Brain pericyte (primary cell): Measurements from ENCODE around the gene PITPNC1.
"Not testable (repeated sequence)": the region's sequence is repeated elsewhere in the genome, so short reads cannot be mapped to it uniquely, and the experiment has no call there.

Source experiments
- DNase-seq: peaks from one replicate; pipeline ENCODE4 v3.0.0-alpha.2; 2012; ENCODE audit warnings: low read depth, low spot score

Gene PITPNC1

DNA sequence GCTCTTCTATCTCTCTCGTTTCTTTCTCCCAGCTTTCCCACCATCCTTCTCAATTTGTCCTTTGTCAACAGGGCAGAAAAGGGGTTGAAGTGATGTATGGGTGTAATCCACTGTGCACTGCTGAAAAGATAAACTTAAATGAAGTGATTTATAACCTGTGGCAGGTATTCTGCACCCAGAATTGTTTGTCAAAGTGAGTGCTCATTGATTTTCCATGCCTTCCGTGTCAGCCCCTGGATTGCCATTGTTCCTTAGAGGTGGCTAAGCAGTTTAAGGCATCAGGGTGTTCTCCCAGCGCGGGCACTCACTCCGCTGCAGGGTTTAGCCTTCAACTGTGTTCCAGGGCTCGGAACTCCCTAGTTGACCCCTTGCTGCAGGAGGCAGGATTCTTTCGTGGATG, 82.9 kb downstream of the PITPNC1 start:
- no peak for DNase-seq

DNA sequence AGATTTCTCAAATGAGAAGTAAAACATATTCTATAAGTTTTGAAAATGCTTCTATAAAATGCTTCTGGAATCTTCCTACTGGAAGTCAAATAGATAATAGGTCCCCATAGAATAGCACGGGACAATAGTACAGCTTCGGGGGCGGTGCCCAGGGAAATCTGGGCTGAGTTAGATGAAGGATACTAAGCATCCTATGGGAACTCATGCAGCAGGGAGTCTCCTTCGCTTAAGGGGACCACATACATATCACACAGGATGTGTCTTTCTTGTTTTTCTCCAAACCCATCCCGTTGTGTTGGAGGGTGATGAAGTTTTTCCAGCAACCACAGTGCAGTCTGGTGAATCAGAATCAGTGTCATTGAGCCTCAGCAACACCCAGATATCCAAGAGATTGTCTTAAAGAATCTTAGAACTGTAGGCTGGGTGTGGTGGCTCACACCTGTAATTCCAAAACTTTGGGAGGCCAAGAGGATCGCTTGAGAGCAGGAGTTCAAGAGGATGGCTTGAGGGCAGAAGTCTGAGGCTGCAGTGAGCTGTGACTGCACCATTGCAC, 84.2 kb downstream of the PITPNC1 start:
- DNase-seq = no peak

- DNase-seq = no peak
Observed at GRCh38 chr17:67461876-67462275, 84.8 kb downstream of the PITPNC1 start.

GRCh38 chr17:67466251-67466796, 89.2 kb downstream of the PITPNC1 start:
- no peak for DNase-seq

DNA sequence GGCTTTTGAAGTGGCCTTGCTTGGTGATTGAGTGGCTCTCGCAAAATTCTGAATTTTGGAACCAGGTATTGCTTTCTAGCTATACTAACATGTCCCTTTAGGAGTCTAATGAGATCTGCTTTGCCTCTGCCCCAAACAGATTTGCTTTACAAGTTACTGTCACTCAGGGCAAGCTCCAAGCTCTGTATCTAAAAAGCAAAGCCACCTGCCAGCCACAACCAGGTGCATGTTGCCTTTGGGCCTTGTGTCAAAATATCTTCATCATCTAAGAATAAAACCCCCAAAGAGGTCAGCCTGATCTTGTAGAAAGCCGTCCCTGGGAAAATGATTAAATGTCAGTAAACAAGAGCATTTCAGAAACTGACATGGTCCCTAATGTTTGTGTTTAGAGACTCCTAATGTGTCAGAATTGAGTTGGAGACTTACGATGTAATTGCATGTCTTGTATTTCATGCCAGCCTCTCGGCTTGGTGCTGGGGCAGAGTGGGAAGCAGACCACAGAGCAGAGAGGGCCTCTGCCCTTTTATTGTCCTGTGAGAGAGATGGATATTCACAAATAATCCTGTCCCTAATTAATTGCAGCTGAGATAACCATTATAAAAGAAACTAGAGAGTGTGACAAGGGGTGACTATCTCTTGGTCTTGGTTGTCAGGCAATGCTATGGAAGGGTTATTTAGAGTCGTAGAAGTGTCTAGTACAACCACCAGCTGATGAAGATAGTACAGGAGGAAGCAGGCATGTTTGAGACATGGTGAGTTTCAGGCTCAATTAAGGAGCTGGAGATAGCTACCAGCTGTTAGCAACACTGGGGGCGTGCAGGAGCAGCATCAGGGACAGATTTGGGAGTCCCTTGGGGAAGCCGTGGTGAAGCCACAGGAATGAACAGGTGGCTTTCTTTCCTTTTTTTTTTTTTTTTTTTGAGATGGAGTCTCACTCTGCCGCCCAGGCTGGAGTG, 90.7 kb downstream of the PITPNC1 start:
- no peak for DNase-seq

DNA sequence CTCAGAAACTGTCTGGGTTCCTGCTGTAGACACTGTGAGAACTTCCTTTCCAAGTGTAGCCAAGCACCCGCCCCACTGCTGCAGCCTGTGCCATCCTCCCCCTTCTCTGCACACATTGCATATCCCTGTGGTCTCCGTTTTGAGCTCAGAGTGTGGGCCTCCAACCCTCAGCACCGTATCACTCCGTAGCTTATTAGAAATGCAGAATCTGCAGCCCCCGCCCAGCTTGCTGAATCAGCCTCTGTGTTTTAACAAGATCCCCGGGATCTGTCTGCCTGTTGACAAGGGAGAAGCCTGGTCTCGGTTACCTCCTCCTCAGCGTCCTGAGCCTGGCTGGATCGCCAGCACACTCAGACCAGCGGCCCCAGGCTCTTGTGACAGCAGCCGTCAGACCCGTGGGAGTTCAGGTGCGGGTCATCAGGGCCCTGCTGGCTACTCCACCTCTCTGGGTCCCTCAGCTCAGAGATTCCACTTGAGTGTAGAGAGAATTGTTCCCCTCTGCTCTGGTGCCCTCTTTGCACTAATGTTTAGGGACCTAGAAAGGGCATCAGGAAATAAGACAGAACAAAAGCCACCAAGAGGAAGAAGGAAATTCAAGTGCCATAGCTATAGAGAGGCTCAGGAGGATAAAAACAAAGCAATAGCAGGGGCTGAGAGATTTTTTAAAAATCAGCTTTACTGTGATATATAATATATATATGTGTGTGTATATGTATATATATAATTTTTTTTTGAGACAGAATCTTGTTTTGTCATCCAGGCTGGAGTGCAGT, 92.3 kb downstream of the PITPNC1 start:
- no peak for DNase-seq

DNA sequence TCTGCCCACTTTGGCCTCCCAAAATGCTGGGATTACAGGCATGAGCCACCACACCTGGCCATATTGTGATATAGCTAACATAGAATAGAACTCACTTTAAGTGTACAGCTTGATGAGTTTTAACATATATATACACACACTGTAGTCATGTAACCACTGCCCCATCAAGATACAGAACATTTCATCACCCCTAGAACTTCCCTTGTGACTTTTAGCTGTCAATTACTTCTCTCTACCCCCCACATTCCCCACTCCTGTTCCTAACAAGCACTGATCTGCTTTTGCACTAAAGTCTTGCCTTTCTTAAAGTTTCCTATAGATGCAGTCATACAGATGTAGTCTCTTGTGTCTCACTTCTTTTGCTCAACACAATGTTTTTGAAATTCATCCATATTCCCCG, 93.1 kb downstream of the PITPNC1 start:
- DNase-seq = no peak

DNA sequence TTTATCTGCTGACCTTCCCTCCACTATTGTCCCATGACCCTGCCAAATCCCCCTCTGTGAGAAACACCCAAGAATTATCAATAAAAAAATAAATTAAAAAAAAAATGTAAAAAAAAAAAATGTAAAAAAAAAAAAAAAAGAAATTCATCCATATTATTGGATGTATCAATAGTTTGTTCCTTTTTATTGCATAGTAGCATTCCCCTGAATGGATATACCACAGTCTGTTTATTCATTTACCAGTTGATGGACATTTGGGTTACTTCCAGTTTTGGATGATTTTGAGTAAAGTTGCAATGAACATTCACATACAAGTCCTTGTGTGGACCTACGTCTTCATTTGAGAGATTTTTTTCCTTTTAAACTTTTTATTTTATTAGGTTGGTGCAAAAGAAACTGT, 94.0 kb downstream of the PITPNC1 start:
- DNase-seq = no peak

GRCh38 chr17:67472606-67473005, 95.5 kb downstream of the PITPNC1 start:
- not testable (repeated sequence) for DNase-seq

DNA sequence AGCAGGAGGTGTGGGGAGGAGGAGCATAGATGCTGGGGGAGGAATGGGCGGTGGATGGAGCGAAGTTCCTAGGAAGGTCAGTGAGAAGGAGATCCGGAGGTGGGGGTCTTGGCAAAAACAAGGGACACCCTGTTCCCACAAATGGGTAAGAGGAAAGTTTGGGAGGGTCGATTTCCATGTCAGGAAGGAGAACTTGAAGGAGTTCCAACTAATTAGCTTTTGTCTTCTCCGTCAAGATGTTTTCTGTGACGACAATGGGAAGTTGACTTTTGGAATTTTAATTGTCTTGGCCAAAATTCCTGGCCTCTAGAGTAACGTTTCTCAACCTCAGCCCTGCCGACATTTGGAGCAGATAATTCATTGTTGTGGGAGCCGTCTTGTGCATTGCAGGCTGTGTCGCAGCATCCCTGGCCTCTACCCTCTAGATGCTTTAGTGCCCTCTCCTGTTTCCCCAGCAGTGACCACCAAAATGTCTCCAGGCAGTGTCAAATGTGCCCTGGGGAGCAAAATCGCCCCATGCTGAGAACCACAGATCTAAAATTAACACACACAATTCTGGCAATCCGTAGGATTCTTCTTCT, 97.1 kb downstream of the PITPNC1 start:
- DNase-seq = no peak

DNA sequence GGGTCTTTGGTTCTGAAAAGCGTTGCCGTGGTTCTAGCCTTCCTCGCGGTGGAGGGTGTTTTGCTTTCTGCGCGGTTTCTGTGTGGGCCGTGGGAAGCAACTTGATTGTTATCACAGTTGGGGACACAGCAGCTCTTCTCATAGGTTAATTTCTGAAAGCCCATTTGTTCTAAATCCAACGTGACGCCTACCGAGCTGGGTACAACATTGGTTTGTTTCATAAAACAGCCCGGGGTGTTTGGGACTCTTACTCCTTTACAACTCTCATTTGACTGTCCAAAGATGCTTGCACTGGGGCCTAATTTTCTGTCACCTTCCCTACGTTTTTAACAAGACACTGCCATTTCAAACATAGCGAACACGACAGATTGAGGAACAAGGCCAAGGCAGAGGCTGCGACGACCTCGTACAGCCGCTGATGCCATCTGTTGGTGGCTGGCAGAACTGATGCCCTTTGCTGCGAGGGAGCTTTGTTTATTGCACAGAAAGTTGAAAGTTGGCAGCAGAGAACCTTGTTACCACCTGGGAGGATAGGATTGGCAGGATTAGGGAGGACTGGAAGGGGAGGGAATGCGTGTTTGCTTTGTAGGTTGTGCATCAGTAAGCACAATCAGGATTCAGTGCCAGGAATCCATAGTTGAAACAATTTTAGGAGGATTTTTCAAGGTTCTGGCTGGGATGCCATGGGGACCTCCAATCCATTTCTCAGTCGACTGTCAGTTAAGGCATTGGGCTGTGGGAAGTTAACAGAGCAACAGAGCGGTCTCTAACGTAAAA, 98.3 kb downstream of the PITPNC1 start:
- peak; percentile 41 for DNase-seq

- DNase-seq = no peak
Observed at GRCh38 chr17:67476787-67477335, 99.8 kb downstream of the PITPNC1 start.

DNA sequence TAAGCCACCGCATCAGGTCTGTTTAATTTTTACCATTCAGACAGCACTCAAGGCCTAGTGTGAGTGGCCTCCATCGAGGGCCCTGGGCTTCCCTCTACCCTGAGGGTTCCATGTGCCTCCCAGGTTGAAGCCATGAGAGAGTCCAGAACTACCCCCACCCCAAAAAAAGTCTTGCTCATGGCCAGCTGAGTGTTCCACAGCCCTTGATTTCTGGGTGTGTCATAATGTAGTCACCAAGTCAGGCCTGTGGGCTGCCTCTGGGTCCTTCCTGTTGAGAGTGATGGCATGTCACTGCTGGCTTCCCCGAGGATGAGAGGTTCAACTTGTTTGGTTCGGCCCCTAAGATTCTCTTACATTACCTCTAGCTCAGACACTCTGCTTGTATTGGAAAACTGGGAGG, 100.6 kb downstream of the PITPNC1 start:
- no peak for DNase-seq

GRCh38 chr17:67478401-67479041, 101.4 kb downstream of the PITPNC1 start:
- DNase-seq = no peak

- no peak for DNase-seq
Observed at GRCh38 chr17:67479148-67479547, 102.1 kb downstream of the PITPNC1 start.

- not testable (repeated sequence) for DNase-seq
Observed at GRCh38 chr17:67480959-67481358, 103.9 kb downstream of the PITPNC1 start.

DNA sequence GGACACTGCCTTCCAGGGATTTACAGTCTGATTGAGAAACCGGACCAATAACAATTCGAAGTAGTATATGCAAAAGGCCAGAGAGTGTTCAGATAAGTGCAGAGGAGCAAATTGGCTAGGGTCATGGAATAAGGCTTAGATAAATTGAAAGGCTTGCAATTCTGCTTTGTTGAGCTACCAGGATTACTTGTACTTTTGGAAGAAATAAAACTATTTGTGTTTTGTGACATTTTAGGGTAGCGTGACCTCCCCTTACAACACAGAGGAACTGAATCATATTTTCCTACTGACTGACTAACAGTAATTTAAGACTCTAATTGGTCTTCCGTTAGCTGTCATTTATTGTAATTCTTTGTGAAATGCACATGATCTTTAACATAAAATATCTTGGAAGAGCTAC, 104.7 kb downstream of the PITPNC1 start:
- DNase-seq = no peak

DNA sequence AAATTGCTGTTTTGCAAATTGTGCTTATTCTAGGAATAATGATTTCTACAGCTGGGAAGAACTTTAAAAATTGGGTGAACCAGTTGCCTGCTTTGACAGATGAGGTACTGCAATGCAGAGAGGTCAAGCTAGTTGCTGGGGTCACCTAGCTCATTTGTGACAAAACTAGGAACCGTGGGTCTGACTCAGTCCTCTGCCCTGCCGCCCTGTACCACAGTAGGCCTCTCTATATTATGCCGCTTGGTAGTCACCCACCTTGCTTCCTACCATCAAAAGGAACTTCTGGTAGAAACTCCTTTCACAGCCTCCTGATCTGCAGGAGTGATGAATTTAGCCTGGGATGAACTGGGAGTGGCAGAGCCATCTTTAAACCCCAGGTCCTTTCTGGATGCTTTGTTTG, 105.7 kb downstream of the PITPNC1 start:
- DNase-seq = no peak

DNA sequence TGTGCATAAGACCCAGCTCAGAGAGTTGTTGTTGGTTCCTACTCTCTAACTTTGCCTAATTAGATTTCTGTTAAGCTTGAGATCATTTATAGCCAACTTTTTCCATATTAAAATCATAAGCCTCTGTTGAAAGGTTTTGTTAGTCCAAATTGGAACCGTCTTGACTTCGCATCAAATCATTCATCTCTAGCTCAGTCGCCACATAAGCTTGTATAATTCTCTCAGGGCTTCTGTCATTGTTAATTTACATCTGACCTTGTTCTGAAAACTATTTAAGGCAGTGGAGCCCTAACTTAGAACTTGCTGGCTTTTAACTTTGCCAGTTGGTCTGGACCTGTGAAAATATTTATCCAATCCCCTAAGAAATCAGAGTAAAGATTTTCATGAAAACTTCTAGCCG, 107.2 kb downstream of the PITPNC1 start:
- DNase-seq = no peak

GRCh38 chr17:67485666-67486065, 108.6 kb downstream of the PITPNC1 start:
- DNase-seq = no peak
